HCT116 (cell line): ENCODE measurements around the gene MEGF6. TPM values are rescaled to one million over a fixed set of nuclear protein-coding genes. Genes with fewer than 3 reads are reported as not detected.

Source experiments
- ATAC-seq: fragments of 200-7000 bp; cut with Tn5 transposase; 2 replicates; pipeline ENCODE4 v1.9.1; 2020; ENCODE audit warnings: mild to moderate bottlenecking, moderate library complexity
- BruUV-seq: library from RNA; stranded (reverse); fragments of 400-500 nt; replicated peaks from 2 replicates; lab custom pipeline; 2021; lab: Mats Ljungman, UMichigan
- CTCF ChIA-PET: fragments of 300-600 bp; sonication (Branson Sonifier 250); formaldehyde crosslinking; loops from one replicate; lab custom pipeline; 2021; ENCODE audit warnings: antibody characterized with exemption; lab: Charles Lee
- POLR2A ChIA-PET: fragments of 300-600, 350-600 bp; sonication (Branson Sonifier 250); formaldehyde crosslinking; loops from one replicate; lab custom pipeline; 2021; ENCODE audit warnings: antibody characterized with exemption; lab: Charles Lee
- RAD21 ChIA-PET, 2 experiments: fragments of 300-600 bp; sonication (Branson Sonifier 250); formaldehyde crosslinking; loops; one replicate each; lab custom pipeline; 2023; ENCODE audit warnings: low total read pairs in 2 of 2; ENCODE audit not compliant: uncharacterized antibody in 2 of 2, unreplicated experiment in 2 of 2, low non-redundant PET in 1 of 2; lab: Charles Lee
- DNase-seq: peaks from one replicate; pipeline ENCODE4 v3.0.0-alpha.2; 2010; ENCODE audit warnings: low read depth, low spot score
- H2AFZ ChIP-seq: fragments of 200-600 bp; shearing (Covaris generic), sonication (generic); 2 replicates; pipeline ENCODE4 v1.6.1; 2017; ENCODE audit warnings: low read depth, mixed run types, mixed read lengths, antibody characterized with exemption, low read length; ENCODE audit not compliant: poor library complexity, severe bottlenecking
- H3K27ac ChIP-seq: 2 replicates; pipeline ENCODE4 v1.5.1; 2012; ENCODE audit warnings: low read depth, low read length
- H3K27me3 ChIP-seq: fragments of 200-600 bp; sonication (generic); 2 replicates; pipeline ENCODE4 v1.6.1; 2016; ENCODE audit warnings: mixed run types, low read length, mixed read lengths; ENCODE audit not compliant: insufficient read depth
- H3K36me3 ChIP-seq, 2 experiments: fragments of 200-500 bp in 1 of 2; fragments of 200-600 bp in 1 of 2; sonication (Bioruptor generic) in 1 of 2; sonication (generic) in 1 of 2; 2 replicates each; pipeline versions ENCODE4 v1.5.1 to v1.6.1; 2014 to 2016; ENCODE audit warnings: low read length in 2 of 2, inconsistent platforms in 1 of 2, mixed read lengths in 1 of 2, mixed run types in 1 of 2; ENCODE audit not compliant: insufficient read depth in 2 of 2, control insufficient read depth in 1 of 2
- H3K4me1 ChIP-seq, 2 experiments: fragments of 200-600 bp in 1 of 2; sonication (generic) in 1 of 2; 2 replicates each; pipeline versions ENCODE4 v1.5.1 to v1.6.1; 2012 to 2017; ENCODE audit warnings: low read length in 2 of 2, inconsistent platforms in 1 of 2, mild to moderate bottlenecking in 1 of 2, mixed read lengths in 1 of 2, mixed run types in 1 of 2, moderate library complexity in 1 of 2; ENCODE audit not compliant: insufficient read depth in 2 of 2, control insufficient read depth in 1 of 2
- H3K4me2 ChIP-seq: fragments of 200-600 bp; sonication (generic); 2 replicates; pipeline ENCODE4 v1.6.1; 2017; ENCODE audit warnings: mixed run types, low read length, mixed read lengths
- H3K4me3 ChIP-seq, 2 experiments: fragments of 200-600 bp in 1 of 2; sonication (generic) in 1 of 2; replicated peaks in 1 of 2; 2 replicates each; pipeline ENCODE4 v1.5.1; 2011 to 2016; ENCODE audit warnings: low read length in 2 of 2, control low read depth in 1 of 2, low read depth in 1 of 2, mild to moderate bottlenecking in 1 of 2, mixed read lengths in 1 of 2, mixed run types in 1 of 2
- H3K79me2 ChIP-seq: fragments of 200-600 bp; sonication (generic); 2 replicates; pipeline ENCODE4 v1.6.1; 2017; ENCODE audit warnings: mild to moderate bottlenecking, mixed run types, low read length, moderate library complexity, mixed read lengths; ENCODE audit not compliant: insufficient read depth
- H3K9ac ChIP-seq: fragments of 200-600 bp; sonication (generic); 2 replicates; pipeline ENCODE4 v1.6.1; 2016; ENCODE audit warnings: low read length, mixed read lengths
- H3K9me2 ChIP-seq: fragments of 200-600 bp; sonication (generic), shearing (Covaris generic); 2 replicates; pipeline ENCODE4 v1.6.1; 2017; ENCODE audit warnings: mixed run types, mild to moderate bottlenecking, moderate library complexity; ENCODE audit not compliant: insufficient read depth
- H3K9me3 ChIP-seq, 2 experiments: fragments of 200-500 bp in 1 of 2; fragments of 200-600 bp in 1 of 2; sonication (Bioruptor generic) in 1 of 2; sonication (generic) in 1 of 2; 2 replicates each; pipeline ENCODE4 v1.6.1; 2014 to 2017; ENCODE audit warnings: low read length in 2 of 2, mixed read lengths in 2 of 2, inconsistent platforms in 1 of 2, low read depth in 1 of 2, mild to moderate bottlenecking in 1 of 2, mixed run types in 1 of 2, moderate library complexity in 1 of 2; ENCODE audit not compliant: control insufficient read depth in 1 of 2, insufficient read depth in 1 of 2
- H4K20me1 ChIP-seq: fragments of 200-600 bp; sonication (generic), shearing (Covaris generic); 2 replicates; pipeline ENCODE4 v1.6.1; 2017; ENCODE audit warnings: mixed run types, mild to moderate bottlenecking, moderate library complexity; ENCODE audit not compliant: insufficient read depth
- CBX3 ChIP-seq: IDR thresholded peaks from 2 replicates; pipeline ENCODE4 v1.6.1; 2012; ENCODE audit warnings: low read depth
- CEBPB ChIP-seq: IDR thresholded peaks from 2 replicates; pipeline ENCODE4 v1.6.1; 2012; ENCODE audit warnings: low read depth
- ELF1 ChIP-seq: IDR thresholded peaks from 2 replicates; pipeline ENCODE4 v1.6.1; 2012; ENCODE audit warnings: low read depth, borderline replicate concordance
- EZH2 ChIP-seq: fragments of 200-600 bp; sonication (generic); IDR thresholded peaks from 2 replicates; pipeline ENCODE4 v1.6.1; 2017; ENCODE audit warnings: antibody characterized with exemption, mixed run types
- EZH2phosphoT487 ChIP-seq: fragments of 200-600 bp; IDR thresholded peaks from 2 replicates; pipeline ENCODE4 v1.6.1; 2018; ENCODE audit warnings: antibody characterized with exemption, borderline replicate concordance
- FOSL1 ChIP-seq: IDR thresholded peaks from 2 replicates; pipeline ENCODE4 v1.6.1; 2012; ENCODE audit warnings: low read depth
- JUND ChIP-seq: IDR thresholded peaks from 2 replicates; pipeline ENCODE4 v1.6.1; 2012
- POLR2A ChIP-seq: IDR thresholded peaks from 2 replicates; pipeline ENCODE4 v1.7.0; 2011; ENCODE audit warnings: borderline replicate concordance; ENCODE audit not compliant: insufficient read depth, insufficient read length; ENCODE audit errors: extremely low read depth
- POLR2AphosphoS5 ChIP-seq: IDR thresholded peaks from 2 replicates; pipeline ENCODE4 v1.6.1; 2011; ENCODE audit warnings: mild to moderate bottlenecking, low read depth, low read length, moderate library complexity
- SP1 ChIP-seq: IDR thresholded peaks from 2 replicates; pipeline ENCODE4 v1.6.1; 2012; ENCODE audit warnings: low read depth
- TCF7L2 ChIP-seq: IDR thresholded peaks from 2 replicates; pipeline ENCODE4 v1.7.0; 2011; ENCODE audit warnings: borderline replicate concordance, inconsistent platforms; ENCODE audit not compliant: insufficient read depth, insufficient read length; ENCODE audit errors: extremely low read depth
- ZBTB33 ChIP-seq: IDR thresholded peaks from 2 replicates; pipeline ENCODE4 v1.6.1; 2011; ENCODE audit warnings: mild to moderate bottlenecking, low read length, moderate library complexity; ENCODE audit not compliant: insufficient replicate concordance; ENCODE audit errors: extremely low read depth
- ZNF274 ChIP-seq: fragments of 200-500 bp; sonication (Bioruptor generic); IDR thresholded peaks from 2 replicates; pipeline ENCODE4 v1.6.1; 2014; ENCODE audit warnings: mild to moderate bottlenecking, low read depth, low read length, inconsistent platforms
- intact Hi-C: fragments of 100-400 bp; cut with micrococcal nuclease; formaldehyde crosslinking; loops from 2 replicates; pipeline ENCODE4 v1.10.0; 2022
- total RNA-seq: library from RNA; stranded (reverse); gene quantifications from one replicate; pipeline ENCODE4 v1.2.1, GENCODE V29; 2021; ENCODE audit not compliant: unreplicated experiment
- TF ChIP-seq, protein P1 (sequence below), 3 experiments: fragments of 200-600 bp in 1 of 3; sonication (generic) in 1 of 3; IDR thresholded peaks in 2 of 3; conservative IDR thresholded peaks in 1 of 3; 2 replicates each; pipeline ENCODE4 v1.5.1; 2012 to 2017; ENCODE audit warnings: low read depth in 2 of 3, low read length in 2 of 3, antibody characterized with exemption in 1 of 3, borderline replicate concordance in 1 of 3, control low read depth in 1 of 3, mild to moderate bottlenecking in 1 of 3, mixed read lengths in 1 of 3, mixed run types in 1 of 3, moderate library complexity in 1 of 3; ENCODE audit not compliant: insufficient read depth in 1 of 3

Gene MEGF6
- total RNA-seq, 1 experiment from 2014 or later, result 47.6 TPM

GRCh38 chr1:3557366-3557765 is 53.9 kb downstream of the MEGF6 start:
- RAD21 ChIA-PET, result no interaction called here
- DNase-seq (no peak), ATAC-seq (no peak)
- no peak for TF ChIP-seq CEBPB
- TF ChIP-seq EZH2phosphoT487, result no peak
- no peak for TF ChIP-seq ZNF274
- no peak for TF ChIP-seq POLR2AphosphoS5
- no peak for TF ChIP-seq ZBTB33
- TF ChIP-seq TCF7L2, result no peak
- TF ChIP-seq FOSL1, result no peak
- POLR2A ChIA-PET, result no interaction called here
- H4K20me1 ChIP-seq, result no peaks in the 10 kb centered on the region
- H2AFZ ChIP-seq, result no peak overlapping the region
- intact Hi-C loops, result no loop called here
- CTCF ChIA-PET, result no interaction called here
- H3K9me3 ChIP-seq, result no peaks in the 10 kb centered on the region
- BruUV-seq, result no TSS peak
- H3K9me2 ChIP-seq, result no peaks in the 10 kb centered on the region
- peaks cover 25 to 42% of the 10 kb centered on the region in 2 experiments for H3K4me1 ChIP-seq
- no peaks in the 10 kb centered on the region for H3K36me3 ChIP-seq
- H3K27me3 ChIP-seq, result no peaks in the 10 kb centered on the region
- no peak overlapping the region for H3K4me2 ChIP-seq
- no peak overlapping the region for H3K27ac ChIP-seq
- no peak overlapping the region for H3K4me3 ChIP-seq
- no peaks in the 10 kb centered on the region for H3K79me2 ChIP-seq
- no peak overlapping the region for H3K9ac ChIP-seq

GRCh38 chr1:3556336-3556735 is 55.0 kb downstream of the MEGF6 start:
- H2AFZ ChIP-seq, result no peak overlapping the region
- peaks cover 25 to 35% of the 10 kb centered on the region in 2 experiments for H3K4me1 ChIP-seq
- no peaks in the 10 kb centered on the region for H3K9me2 ChIP-seq
- H4K20me1 ChIP-seq, result no peaks in the 10 kb centered on the region
- H3K27ac ChIP-seq, result no peak overlapping the region
- no peaks in the 10 kb centered on the region for H3K36me3 ChIP-seq
- no peaks in the 10 kb centered on the region for H3K9me3 ChIP-seq
- BruUV-seq, result no TSS peak
- DNase-seq (no peak), ATAC-seq (no peak)
- no peak overlapping the region for H3K4me2 ChIP-seq
- no peaks in the 10 kb centered on the region for H3K79me2 ChIP-seq
- H3K9ac ChIP-seq, result no peak overlapping the region
- intact Hi-C loops, result no loop called here
- ChIA-PET CTCF (no interaction called here), RAD21 (no interaction called here), POLR2A (no interaction called here)
- no peak overlapping the region for H3K4me3 ChIP-seq
- H3K27me3 ChIP-seq, result no peaks in the 10 kb centered on the region
- no peak for TF ChIP-seq POLR2A
- TF ChIP-seq JUND, result no peak
- TF ChIP-seq FOSL1, result no peak
- TF ChIP-seq SP1, result no peak
- TF ChIP-seq EZH2phosphoT487, result no peak
- no peak for TF ChIP-seq EZH2
- no peak for TF ChIP-seq ELF1
- no peak for TF ChIP-seq CBX3
- TF ChIP-seq TCF7L2, result no peak
- TF ChIP-seq, protein P1, sequence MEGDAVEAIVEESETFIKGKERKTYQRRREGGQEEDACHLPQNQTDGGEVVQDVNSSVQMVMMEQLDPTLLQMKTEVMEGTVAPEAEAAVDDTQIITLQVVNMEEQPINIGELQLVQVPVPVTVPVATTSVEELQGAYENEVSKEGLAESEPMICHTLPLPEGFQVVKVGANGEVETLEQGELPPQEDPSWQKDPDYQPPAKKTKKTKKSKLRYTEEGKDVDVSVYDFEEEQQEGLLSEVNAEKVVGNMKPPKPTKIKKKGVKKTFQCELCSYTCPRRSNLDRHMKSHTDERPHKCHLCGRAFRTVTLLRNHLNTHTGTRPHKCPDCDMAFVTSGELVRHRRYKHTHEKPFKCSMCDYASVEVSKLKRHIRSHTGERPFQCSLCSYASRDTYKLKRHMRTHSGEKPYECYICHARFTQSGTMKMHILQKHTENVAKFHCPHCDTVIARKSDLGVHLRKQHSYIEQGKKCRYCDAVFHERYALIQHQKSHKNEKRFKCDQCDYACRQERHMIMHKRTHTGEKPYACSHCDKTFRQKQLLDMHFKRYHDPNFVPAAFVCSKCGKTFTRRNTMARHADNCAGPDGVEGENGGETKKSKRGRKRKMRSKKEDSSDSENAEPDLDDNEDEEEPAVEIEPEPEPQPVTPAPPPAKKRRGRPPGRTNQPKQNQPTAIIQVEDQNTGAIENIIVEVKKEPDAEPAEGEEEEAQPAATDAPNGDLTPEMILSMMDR (IDR thresholded peaks at IDR 0.05 in 2 of 3, conservative IDR thresholded peaks at IDR 0.05 in 1 of 3; ENCODE audit: borderline replicate concordance in 1 of 3, insufficient read depth in 1 of 3, low read depth in 2 of 3, low read length in 2 of 3), result no peak
